WTC11 (cell line): ENCODE results near the gene TMEM225B. TPM values are rescaled to one million over a fixed set of nuclear protein-coding genes. Genes with fewer than 3 reads are reported as not detected.

Experiments
- ATAC-seq: fragments of 200-7000 bp; cut with Tn5 transposase; 2 replicates; pipeline ENCODE4 v1.10.0; 2021; ENCODE audit warnings: mild to moderate bottlenecking, moderate library complexity
- CTCF ChIA-PET: fragments of 300-600 bp; sonication (Branson Sonifier 250); formaldehyde crosslinking; loops from one replicate; lab custom pipeline; 2021; ENCODE audit warnings: antibody characterized with exemption; lab: Charles Lee
- POLR2A ChIA-PET: fragments of 350-600 bp; sonication (Branson Sonifier 250); formaldehyde crosslinking; loops from one replicate; lab custom pipeline; 2021; ENCODE audit warnings: antibody characterized with exemption; lab: Charles Lee
- DNase-seq: peaks from one replicate; pipeline ENCODE4 v3.0.0; 2021; ENCODE audit warnings: low spot score
- H3K27ac Mint-ChIP-seq: 2 replicates; pipeline ENCODE4 v1.8.0; 2021; ENCODE audit warnings: mixed read lengths
- H3K27me3 Mint-ChIP-seq: 2 replicates; pipeline ENCODE4 v1.8.0; 2021; ENCODE audit warnings: low read depth, mild to moderate bottlenecking, moderate library complexity, mixed read lengths
- H3K36me3 Mint-ChIP-seq: 2 replicates; pipeline ENCODE4 v1.8.0; 2021; ENCODE audit warnings: mixed read lengths
- H3K4me1 Mint-ChIP-seq: 2 replicates; pipeline ENCODE4 v1.8.0; 2022; ENCODE audit warnings: mixed read lengths
- H3K4me3 Mint-ChIP-seq: 2 replicates; pipeline ENCODE4 v1.8.0; 2021; ENCODE audit warnings: mild to moderate bottlenecking, moderate library complexity, mixed read lengths
- H3K9me3 Mint-ChIP-seq: 2 replicates; pipeline ENCODE4 v1.8.0; 2021; ENCODE audit warnings: mixed read lengths
- CBFB ChIP-seq: sonication (generic); formaldehyde crosslinking; IDR thresholded peaks from 2 replicates; pipeline ENCODE4 v1.8.1; 2022; ENCODE audit warnings: mild to moderate bottlenecking, low read depth, missing genetic modification reagents
- CREM ChIP-seq: sonication (generic); formaldehyde crosslinking; IDR thresholded peaks from 2 replicates; pipeline ENCODE4 v1.8.1; 2022; ENCODE audit warnings: mild to moderate bottlenecking, missing genetic modification reagents, moderate library complexity
- EMX1 ChIP-seq: fragments of 250-450 bp; sonication (Bioruptor Pico); IDR thresholded peaks from 2 replicates; pipeline ENCODE4 v1.8.0; 2021; ENCODE audit warnings: mild to moderate bottlenecking
- ETV6 ChIP-seq: sonication (generic); formaldehyde crosslinking; IDR thresholded peaks from 2 replicates; pipeline ENCODE4 v1.8.1; 2022; ENCODE audit warnings: mild to moderate bottlenecking, missing genetic modification reagents
- FOXJ3 ChIP-seq: sonication (generic); formaldehyde crosslinking; IDR thresholded peaks from 2 replicates; pipeline ENCODE4 v1.9.0; 2021; ENCODE audit warnings: missing genetic modification reagents, mild to moderate bottlenecking, borderline replicate concordance
- GABPB1 ChIP-seq: sonication (generic); formaldehyde crosslinking; IDR thresholded peaks from 2 replicates; pipeline ENCODE4 v1.8.1; 2023; ENCODE audit warnings: mild to moderate bottlenecking, missing genetic modification reagents
- HMGA2 ChIP-seq: fragments of 250-450 bp; sonication (Bioruptor Pico); IDR thresholded peaks from 2 replicates; pipeline ENCODE4 v1.4.0; 2021; ENCODE audit warnings: mild to moderate bottlenecking, moderate library complexity
- JUN ChIP-seq: sonication (generic); formaldehyde crosslinking; IDR thresholded peaks from 2 replicates; pipeline ENCODE4 v1.8.0; 2023; ENCODE audit warnings: mild to moderate bottlenecking, missing genetic modification reagents
- MXD4 ChIP-seq: fragments of 250-450 bp; sonication (Bioruptor Pico); IDR thresholded peaks from 2 replicates; pipeline ENCODE4 v1.8.0; 2021; ENCODE audit warnings: mild to moderate bottlenecking, moderate library complexity, borderline replicate concordance
- MYBL2 ChIP-seq: sonication (generic); formaldehyde crosslinking; IDR thresholded peaks from 2 replicates; pipeline ENCODE4 v1.8.1; 2023; ENCODE audit warnings: mild to moderate bottlenecking, moderate library complexity, missing genetic modification reagents
- NR3C1 ChIP-seq: sonication (generic); formaldehyde crosslinking; conservative IDR thresholded peaks from 2 replicates; pipeline ENCODE4 v1.8.1; 2023; ENCODE audit warnings: low read depth, mild to moderate bottlenecking, missing genetic modification reagents
- OVOL2 ChIP-seq: fragments of 250-450 bp; sonication (Bioruptor Pico); IDR thresholded peaks from 2 replicates; pipeline ENCODE4 v1.9.0; 2021; ENCODE audit warnings: mild to moderate bottlenecking, borderline replicate concordance
- RELA ChIP-seq: sonication (generic); formaldehyde crosslinking; IDR thresholded peaks from 2 replicates; pipeline ENCODE4 v1.8.1; 2022; ENCODE audit warnings: missing genetic modification reagents, mild to moderate bottlenecking, borderline replicate concordance
- TCF7 ChIP-seq: sonication (generic); formaldehyde crosslinking; IDR thresholded peaks from 2 replicates; pipeline ENCODE4 v1.8.0; 2022; ENCODE audit warnings: mild to moderate bottlenecking, low read depth, missing genetic modification reagents, moderate library complexity
- ZNF121 ChIP-seq: sonication (generic); formaldehyde crosslinking; IDR thresholded peaks from 2 replicates; pipeline ENCODE4 v1.8.0; 2023; ENCODE audit warnings: missing genetic modification reagents
- ZNF317 ChIP-seq: sonication (generic); formaldehyde crosslinking; IDR thresholded peaks from 2 replicates; pipeline ENCODE4 v1.8.1; 2023; ENCODE audit warnings: low read depth, mild to moderate bottlenecking, moderate library complexity, missing genetic modification reagents, borderline replicate concordance
- ZNF671 ChIP-seq: fragments of 250-450 bp; sonication (Bioruptor Pico); IDR thresholded peaks from 2 replicates; pipeline ENCODE4 v1.8.0; 2021; ENCODE audit warnings: mild to moderate bottlenecking
- total RNA-seq: library from RNA; stranded (reverse); gene quantifications from 3 replicates; pipeline ENCODE4 v1.2.3, GENCODE V29; 2021
- TF ChIP-seq, protein P1 (sequence below): fragments of 250-450 bp; sonication (Bioruptor Pico); IDR thresholded peaks from 2 replicates; pipeline ENCODE4 v1.9.0; 2021; ENCODE audit warnings: mild to moderate bottlenecking
- TF ChIP-seq, protein P2 (sequence below): sonication (generic); formaldehyde crosslinking; IDR thresholded peaks from 2 replicates; pipeline ENCODE4 v1.8.0; 2022; ENCODE audit warnings: missing genetic modification reagents
- TF ChIP-seq, protein P3 (sequence below): sonication (generic); formaldehyde crosslinking; IDR thresholded peaks from 2 replicates; pipeline ENCODE4 v1.8.1; 2022; ENCODE audit warnings: low read depth, mild to moderate bottlenecking, moderate library complexity, missing genetic modification reagents, borderline replicate concordance
- TF ChIP-seq, protein P4 (sequence below): fragments of 250-450 bp; sonication (Bioruptor Pico); conservative IDR thresholded peaks from 2 replicates; pipeline ENCODE4 v1.9.0; 2021; ENCODE audit warnings: mild to moderate bottlenecking
- TF ChIP-seq, protein P5 (sequence below): sonication (generic); formaldehyde crosslinking; IDR thresholded peaks from 2 replicates; pipeline ENCODE4 v1.8.1; 2023; ENCODE audit warnings: mild to moderate bottlenecking, moderate library complexity, missing genetic modification reagents
- TF ChIP-seq, protein P6 (sequence below): sonication (generic); formaldehyde crosslinking; conservative IDR thresholded peaks from 2 replicates; pipeline ENCODE4 v1.8.1; 2022; ENCODE audit warnings: mild to moderate bottlenecking, missing genetic modification reagents
- TF ChIP-seq, protein P7 (sequence below): sonication (generic); formaldehyde crosslinking; IDR thresholded peaks from 2 replicates; pipeline ENCODE4 v1.8.0; 2022; ENCODE audit warnings: mild to moderate bottlenecking, missing genetic modification reagents

The TMEM225B gene
- total RNA-seq, 1 experiment from 2014 or later = 0.81 TPM

DNA sequence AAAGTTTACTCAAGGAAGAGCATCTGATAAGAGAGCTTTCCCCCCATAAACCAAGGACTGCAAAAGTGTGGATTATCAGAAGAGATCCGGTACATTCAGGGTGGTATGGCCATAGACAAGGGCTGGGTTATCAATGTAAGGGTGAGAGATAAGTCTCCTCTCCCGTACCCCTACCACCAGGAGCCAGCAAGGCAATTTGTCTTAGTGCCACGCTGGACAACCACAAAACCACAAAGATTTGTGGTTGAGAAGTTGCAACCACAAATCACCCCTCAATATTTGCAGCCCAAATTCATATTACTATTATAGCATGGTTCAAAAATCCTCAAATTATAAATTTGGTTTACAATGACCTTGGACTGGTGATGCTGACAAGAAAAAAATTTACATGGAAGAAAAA, 16.4 kb downstream of the TMEM225B start:
- TF ChIP-seq CREM (no peak), RELA (no peak), OVOL2 (no peak), TCF7 (no peak), GABPB1 (CRISPR knock-in tag) (no peak), ZNF671 (CRISPR knock-in tag) (no peak), HMGA2 (CRISPR knock-in tag) (no peak), ETV6 (CRISPR knock-in tag) (no peak), EMX1 (CRISPR knock-in tag) (no peak), CBFB (CRISPR knock-in tag) (no peak)
- TF ChIP-seq, protein P1, sequence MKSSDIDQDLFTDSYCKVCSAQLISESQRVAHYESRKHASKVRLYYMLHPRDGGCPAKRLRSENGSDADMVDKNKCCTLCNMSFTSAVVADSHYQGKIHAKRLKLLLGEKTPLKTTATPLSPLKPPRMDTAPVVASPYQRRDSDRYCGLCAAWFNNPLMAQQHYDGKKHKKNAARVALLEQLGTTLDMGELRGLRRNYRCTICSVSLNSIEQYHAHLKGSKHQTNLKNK (CRISPR knock-in tag) = no peak
- TF ChIP-seq, protein P2, sequence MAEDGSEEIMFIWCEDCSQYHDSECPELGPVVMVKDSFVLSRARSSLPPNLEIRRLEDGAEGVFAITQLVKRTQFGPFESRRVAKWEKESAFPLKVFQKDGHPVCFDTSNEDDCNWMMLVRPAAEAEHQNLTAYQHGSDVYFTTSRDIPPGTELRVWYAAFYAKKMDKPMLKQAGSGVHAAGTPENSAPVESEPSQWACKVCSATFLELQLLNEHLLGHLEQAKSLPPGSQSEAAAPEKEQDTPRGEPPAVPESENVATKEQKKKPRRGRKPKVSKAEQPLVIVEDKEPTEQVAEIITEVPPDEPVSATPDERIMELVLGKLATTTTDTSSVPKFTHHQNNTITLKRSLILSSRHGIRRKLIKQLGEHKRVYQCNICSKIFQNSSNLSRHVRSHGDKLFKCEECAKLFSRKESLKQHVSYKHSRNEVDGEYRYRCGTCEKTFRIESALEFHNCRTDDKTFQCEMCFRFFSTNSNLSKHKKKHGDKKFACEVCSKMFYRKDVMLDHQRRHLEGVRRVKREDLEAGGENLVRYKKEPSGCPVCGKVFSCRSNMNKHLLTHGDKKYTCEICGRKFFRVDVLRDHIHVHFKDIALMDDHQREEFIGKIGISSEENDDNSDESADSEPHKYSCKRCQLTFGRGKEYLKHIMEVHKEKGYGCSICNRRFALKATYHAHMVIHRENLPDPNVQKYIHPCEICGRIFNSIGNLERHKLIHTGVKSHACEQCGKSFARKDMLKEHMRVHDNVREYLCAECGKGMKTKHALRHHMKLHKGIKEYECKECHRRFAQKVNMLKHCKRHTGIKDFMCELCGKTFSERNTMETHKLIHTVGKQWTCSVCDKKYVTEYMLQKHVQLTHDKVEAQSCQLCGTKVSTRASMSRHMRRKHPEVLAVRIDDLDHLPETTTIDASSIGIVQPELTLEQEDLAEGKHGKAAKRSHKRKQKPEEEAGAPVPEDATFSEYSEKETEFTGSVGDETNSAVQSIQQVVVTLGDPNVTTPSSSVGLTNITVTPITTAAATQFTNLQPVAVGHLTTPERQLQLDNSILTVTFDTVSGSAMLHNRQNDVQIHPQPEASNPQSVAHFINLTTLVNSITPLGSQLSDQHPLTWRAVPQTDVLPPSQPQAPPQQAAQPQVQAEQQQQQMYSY = no peak
- TF ChIP-seq, protein P3, sequence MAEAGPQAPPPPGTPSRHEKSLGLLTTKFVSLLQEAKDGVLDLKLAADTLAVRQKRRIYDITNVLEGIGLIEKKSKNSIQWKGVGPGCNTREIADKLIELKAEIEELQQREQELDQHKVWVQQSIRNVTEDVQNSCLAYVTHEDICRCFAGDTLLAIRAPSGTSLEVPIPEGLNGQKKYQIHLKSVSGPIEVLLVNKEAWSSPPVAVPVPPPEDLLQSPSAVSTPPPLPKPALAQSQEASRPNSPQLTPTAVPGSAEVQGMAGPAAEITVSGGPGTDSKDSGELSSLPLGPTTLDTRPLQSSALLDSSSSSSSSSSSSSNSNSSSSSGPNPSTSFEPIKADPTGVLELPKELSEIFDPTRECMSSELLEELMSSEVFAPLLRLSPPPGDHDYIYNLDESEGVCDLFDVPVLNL = no peak
- TF ChIP-seq, protein P4, sequence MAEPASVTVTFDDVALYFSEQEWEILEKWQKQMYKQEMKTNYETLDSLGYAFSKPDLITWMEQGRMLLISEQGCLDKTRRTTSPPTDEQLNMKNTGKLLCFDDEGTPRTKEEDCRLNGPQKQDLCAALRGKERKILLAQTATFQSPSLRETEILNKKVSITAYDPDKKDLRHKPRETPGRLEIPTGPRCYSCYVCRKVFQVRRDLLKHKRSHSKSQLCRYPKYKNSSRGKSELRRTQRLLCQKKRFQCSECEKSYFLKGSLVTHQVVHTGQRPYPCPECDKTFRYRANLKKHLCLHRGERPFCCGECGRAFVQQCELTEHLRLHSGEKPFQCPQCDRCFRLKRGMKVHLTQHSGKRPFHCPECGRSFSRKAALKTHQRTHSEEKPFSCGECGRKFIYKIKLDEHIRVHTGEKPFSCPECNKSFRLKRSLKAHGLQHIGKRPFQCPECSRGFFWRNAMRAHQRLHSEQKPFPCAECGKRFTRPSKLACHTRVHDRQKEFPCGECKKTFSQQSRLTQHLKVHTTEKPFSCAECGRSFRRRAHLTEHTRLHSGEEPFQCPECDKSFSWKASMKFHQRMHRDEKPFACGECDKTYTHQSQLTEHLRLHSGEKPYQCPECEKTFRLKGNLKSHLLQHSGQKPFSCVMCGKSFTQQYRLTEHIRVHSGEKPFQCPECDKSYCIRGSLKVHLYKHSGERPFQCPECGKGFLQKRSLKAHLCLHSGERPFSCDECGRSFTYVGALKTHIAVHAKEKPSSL (CRISPR knock-in tag) = no peak
- TF ChIP-seq, all 79 proteins: peak for 0
- DNase-seq (no peak), ATAC-seq (no peak)
- ChIA-PET POLR2A (no interaction called here), CTCF (interaction anchor here (2.5 kb wide), 1 partner anchor 34 kb away, joined by 10 read pairs; no protein-coding TSS in a partner anchor)
- Mint-ChIP-seq H3K27me3 (peaks cover 26% of the 10 kb centered on the region), H3K4me1 (peaks cover 11% of the 10 kb centered on the region), H3K27ac (no peak overlapping the region), H3K9me3 (no peaks in the 10 kb centered on the region; the same call in 1 of the 2 replicates), H3K36me3 (peaks cover 13% of the 10 kb centered on the region), H3K4me3 (no peak overlapping the region)

DNA sequence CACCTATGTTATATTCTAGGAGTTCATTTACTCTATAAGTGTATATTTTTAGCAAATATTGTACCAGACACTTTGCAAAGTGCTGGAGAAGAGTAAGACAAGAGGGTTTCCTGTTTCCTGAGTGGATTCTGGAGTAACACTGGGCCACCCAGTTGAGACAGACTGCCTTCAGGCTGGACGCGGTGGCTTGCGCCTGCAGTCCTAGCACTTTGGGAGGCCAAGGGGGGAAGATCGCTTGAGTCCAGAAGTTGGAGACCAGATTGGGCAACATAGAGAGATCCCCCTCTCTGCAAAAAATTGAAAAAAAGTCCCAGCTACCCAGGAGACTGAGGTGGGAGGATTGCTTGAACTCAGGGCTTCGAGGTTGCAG, 17.9 kb downstream of the TMEM225B start:
- H3K4me3 Mint-ChIP-seq = peak overlapping the region; percentile 95
- peaks cover 25% of the 10 kb centered on the region for H3K36me3 Mint-ChIP-seq
- no peak overlapping the region for H3K27ac Mint-ChIP-seq
- POLR2A ChIA-PET = interaction anchor here (0.6 to 1.7 kb wide), 3 partner anchors 13 to 111 kb away, joined by 3 to 5 read pairs (median 4); partner anchors contain the start of genes ZKSCAN5 and ZNF655
- no peaks in the 10 kb centered on the region; the same call in 1 of the 2 replicates for H3K9me3 Mint-ChIP-seq
- H3K4me1 Mint-ChIP-seq = peaks cover 11% of the 10 kb centered on the region
- DNase-seq (no peak), ATAC-seq (no peak; the same call in 1 of the 2 replicates)
- peaks cover 14% of the 10 kb centered on the region for H3K27me3 Mint-ChIP-seq
- CTCF ChIA-PET = interaction anchor here (0.7 to 2.5 kb wide), 15 partner anchors 13 to 304 kb away, joined by 3 to 33 read pairs (median 5); partner anchors contain the start of genes BUD31, PDAP1, TMEM225B and TRIM4
- TF ChIP-seq NR3C1 (CRISPR knock-in tag) = no peak
- TF ChIP-seq ZNF317 (CRISPR knock-in tag) = no peak
- TF ChIP-seq FOXJ3 (CRISPR knock-in tag) = no peak
- TF ChIP-seq MXD4 (CRISPR knock-in tag) = no peak
- TF ChIP-seq CBFB (CRISPR knock-in tag) = no peak
- TF ChIP-seq JUN = no peak
- TF ChIP-seq ZNF121 (CRISPR knock-in tag) = no peak
- TF ChIP-seq, protein P5, sequence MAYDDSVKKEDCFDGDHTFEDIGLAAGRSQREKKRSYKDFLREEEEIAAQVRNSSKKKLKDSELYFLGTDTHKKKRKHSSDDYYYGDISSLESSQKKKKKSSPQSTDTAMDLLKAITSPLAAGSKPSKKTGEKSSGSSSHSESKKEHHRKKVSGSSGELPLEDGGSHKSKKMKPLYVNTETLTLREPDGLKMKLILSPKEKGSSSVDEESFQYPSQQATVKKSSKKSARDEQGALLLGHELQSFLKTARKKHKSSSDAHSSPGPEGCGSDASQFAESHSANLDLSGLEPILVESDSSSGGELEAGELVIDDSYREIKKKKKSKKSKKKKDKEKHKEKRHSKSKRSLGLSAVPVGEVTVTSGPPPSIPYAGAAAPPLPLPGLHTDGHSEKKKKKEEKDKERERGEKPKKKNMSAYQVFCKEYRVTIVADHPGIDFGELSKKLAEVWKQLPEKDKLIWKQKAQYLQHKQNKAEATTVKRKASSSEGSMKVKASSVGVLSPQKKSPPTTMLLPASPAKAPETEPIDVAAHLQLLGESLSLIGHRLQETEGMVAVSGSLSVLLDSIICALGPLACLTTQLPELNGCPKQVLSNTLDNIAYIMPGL (CRISPR knock-in tag) = no peak
- TF ChIP-seq, protein P6, sequence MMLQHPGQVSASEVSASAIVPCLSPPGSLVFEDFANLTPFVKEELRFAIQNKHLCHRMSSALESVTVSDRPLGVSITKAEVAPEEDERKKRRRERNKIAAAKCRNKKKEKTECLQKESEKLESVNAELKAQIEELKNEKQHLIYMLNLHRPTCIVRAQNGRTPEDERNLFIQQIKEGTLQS (CRISPR knock-in tag) = no peak
- no peak for TF ChIP-seq MYBL2
- no peak for TF ChIP-seq ETV6 (CRISPR knock-in tag)
- TF ChIP-seq, protein P7, sequence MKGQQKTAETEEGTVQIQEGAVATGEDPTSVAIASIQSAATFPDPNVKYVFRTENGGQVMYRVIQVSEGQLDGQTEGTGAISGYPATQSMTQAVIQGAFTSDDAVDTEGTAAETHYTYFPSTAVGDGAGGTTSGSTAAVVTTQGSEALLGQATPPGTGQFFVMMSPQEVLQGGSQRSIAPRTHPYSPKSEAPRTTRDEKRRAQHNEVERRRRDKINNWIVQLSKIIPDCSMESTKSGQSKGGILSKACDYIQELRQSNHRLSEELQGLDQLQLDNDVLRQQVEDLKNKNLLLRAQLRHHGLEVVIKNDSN (CRISPR knock-in tag) = no peak
